GM12891 (cell line): Measurements from ENCODE around the gene GMEB2.
A peak's percentile ranks its signal among the peaks of the same experiment; 100 is the strongest.
"Not testable (repeated sequence)": the region's sequence is repeated elsewhere in the genome, so short reads cannot be mapped to it uniquely, and the experiment has no call there.

Experiments
- DNase-seq: peaks from one replicate; pipeline ENCODE4 v3.0.0; 2011; ENCODE audit warnings: low spot score; ENCODE audit not compliant: insufficient read length
- FAIRE-seq: peaks from 2 replicates; lab custom pipeline; 2011; peaks lifted over from hg19 to GRCh38; lab: Jason Lieb, UNC
- PAX5 ChIP-seq: IDR thresholded peaks from 2 replicates; pipeline ENCODE4 v1.6.1; 2011; ENCODE audit warnings: low read length, moderate library complexity, mild to moderate bottlenecking; ENCODE audit not compliant: insufficient read depth, severe bottlenecking
- POLR2A ChIP-seq: IDR thresholded peaks from 2 replicates; pipeline ENCODE4 v1.6.1; 2011; ENCODE audit warnings: low read depth, low read length, control low read depth
- POLR2AphosphoS5 ChIP-seq: IDR thresholded peaks from 2 replicates; pipeline ENCODE4 v1.6.1; 2011; ENCODE audit warnings: low read depth, low read length, control low read depth
- POU2F2 ChIP-seq: IDR thresholded peaks from 2 replicates; pipeline ENCODE4 v1.6.1; 2011; ENCODE audit warnings: low read depth, mild to moderate bottlenecking, control low read depth, low read length, moderate library complexity
- SPI1 ChIP-seq: IDR thresholded peaks from 2 replicates; pipeline ENCODE4 v1.6.1; 2011; ENCODE audit warnings: low read depth, low read length, control low read depth
- TAF1 ChIP-seq: IDR thresholded peaks from 2 replicates; pipeline ENCODE4 v1.6.1; 2011; ENCODE audit warnings: low read depth, low read length, control low read depth

GMEB2 gene

GRCh38 chr20:63640086-63640485 is 13.2 kb upstream of the GMEB2 start:
- FAIRE-seq: no peak
- DNase-seq: no peak
- TF ChIP-seq PAX5: no peak
- no peak for TF ChIP-seq SPI1
- TF ChIP-seq POLR2AphosphoS5: no peak
- no peak for TF ChIP-seq POU2F2
- TF ChIP-seq TAF1: no peak
- TF ChIP-seq POLR2A: no peak

GRCh38 chr20:63639093-63639975 is 12.4 kb upstream of the GMEB2 start:
- FAIRE-seq (peak; percentile 41), DNase-seq (no peak)
- TF ChIP-seq TAF1: no peak
- no peak for TF ChIP-seq SPI1
- no peak for TF ChIP-seq PAX5
- no peak for TF ChIP-seq POLR2A
- no peak for TF ChIP-seq POU2F2
- TF ChIP-seq POLR2AphosphoS5: no peak

- TF ChIP-seq POLR2A (no peak), SPI1 (no peak), PAX5 (no peak), POLR2AphosphoS5 (no peak), TAF1 (no peak), POU2F2 (no peak)
- FAIRE-seq: no peak
- DNase-seq: no peak
Observed at GRCh38 chr20:63636752-63637628, 10.1 kb upstream of the GMEB2 start.

- peak; percentile 78 for FAIRE-seq
- no peak for TF ChIP-seq SPI1
- TF ChIP-seq POLR2AphosphoS5: no peak
- TF ChIP-seq TAF1: no peak
- TF ChIP-seq POU2F2: no peak
- TF ChIP-seq POLR2A: no peak
- no peak for TF ChIP-seq PAX5
- no peak for DNase-seq
Observed at GRCh38 chr20:63635431-63636141, 8.7 kb upstream of the GMEB2 start.

GRCh38 chr20:63633732-63634131 is 6.8 kb upstream of the GMEB2 start:
- TF ChIP-seq PAX5 (no peak), TAF1 (no peak), POLR2AphosphoS5 (no peak), SPI1 (no peak), POLR2A (no peak), POU2F2 (no peak)
- FAIRE-seq (no peak), DNase-seq (no peak)

- FAIRE-seq: not testable (repeated sequence)
Observed at GRCh38 chr20:63631426-63631825, 4.5 kb upstream of the GMEB2 start.

GRCh38 chr20:63630956-63631355 is 4.1 kb upstream of the GMEB2 start:
- not testable (repeated sequence) for FAIRE-seq, DNase-seq

More at GRCh38 chr20:63631426-63631825, 4.5 kb upstream of the GMEB2 start:
- DNase-seq: not testable (repeated sequence)

- FAIRE-seq (peak; percentile 61), DNase-seq (no peak)
- no peak for TF ChIP-seq PAX5
- peak; percentile 90 for TF ChIP-seq TAF1
- TF ChIP-seq POLR2AphosphoS5: peak; percentile 38; the same call in 1 of the 2 replicates
- TF ChIP-seq POLR2A: no peak; the same call in 1 of the 2 replicates
- 0 out of 2 replicates have a peak, but pooled peaks have one; percentile 41 for TF ChIP-seq POU2F2
Observed at GRCh38 chr20:63628246-63628975, 1.5 kb upstream of the GMEB2 start.

GRCh38 chr20:63627751-63628245 is 897 bp upstream of the GMEB2 start:
- FAIRE-seq: no peak
- TF ChIP-seq POLR2A (no peak), PAX5 (no peak), POLR2AphosphoS5 (no peak), TAF1 (no peak), POU2F2 (no peak), SPI1 (no peak)
- no peak for DNase-seq
